ENCODE measurements around the gene EEFSEC. TPM values are rescaled to one million over a fixed set of nuclear protein-coding genes. Genes with fewer than 3 reads are reported as not detected.

Gene EEFSEC
- total and polyA plus RNA-seq, 2 of the 8 experiments (the other 6 are each of a cell fraction or from before 2014, with no cell fraction given), result 13.1 to 19.8 TPM

DNA sequence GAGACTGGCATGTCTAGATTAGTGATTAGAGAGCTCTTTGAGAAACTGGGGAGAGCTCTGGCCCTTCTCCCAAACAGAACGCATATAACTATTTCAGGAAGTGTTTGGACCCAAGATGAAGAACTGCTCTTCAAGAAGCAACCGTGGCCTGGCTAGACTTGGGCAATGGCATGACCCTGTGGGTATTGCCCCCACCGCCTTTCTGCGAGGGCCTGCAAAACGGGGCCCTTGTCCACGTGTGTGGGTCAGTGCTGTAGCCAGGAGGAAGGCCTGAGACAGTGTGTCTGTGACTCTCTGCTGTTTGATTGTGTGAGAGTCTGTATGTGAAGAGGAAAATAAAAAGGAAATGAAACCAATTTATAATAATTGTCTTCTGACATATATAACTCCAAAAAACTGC, 42.5 kb downstream of the EEFSEC start (continued):
- TF ChIP-seq, protein P1, sequence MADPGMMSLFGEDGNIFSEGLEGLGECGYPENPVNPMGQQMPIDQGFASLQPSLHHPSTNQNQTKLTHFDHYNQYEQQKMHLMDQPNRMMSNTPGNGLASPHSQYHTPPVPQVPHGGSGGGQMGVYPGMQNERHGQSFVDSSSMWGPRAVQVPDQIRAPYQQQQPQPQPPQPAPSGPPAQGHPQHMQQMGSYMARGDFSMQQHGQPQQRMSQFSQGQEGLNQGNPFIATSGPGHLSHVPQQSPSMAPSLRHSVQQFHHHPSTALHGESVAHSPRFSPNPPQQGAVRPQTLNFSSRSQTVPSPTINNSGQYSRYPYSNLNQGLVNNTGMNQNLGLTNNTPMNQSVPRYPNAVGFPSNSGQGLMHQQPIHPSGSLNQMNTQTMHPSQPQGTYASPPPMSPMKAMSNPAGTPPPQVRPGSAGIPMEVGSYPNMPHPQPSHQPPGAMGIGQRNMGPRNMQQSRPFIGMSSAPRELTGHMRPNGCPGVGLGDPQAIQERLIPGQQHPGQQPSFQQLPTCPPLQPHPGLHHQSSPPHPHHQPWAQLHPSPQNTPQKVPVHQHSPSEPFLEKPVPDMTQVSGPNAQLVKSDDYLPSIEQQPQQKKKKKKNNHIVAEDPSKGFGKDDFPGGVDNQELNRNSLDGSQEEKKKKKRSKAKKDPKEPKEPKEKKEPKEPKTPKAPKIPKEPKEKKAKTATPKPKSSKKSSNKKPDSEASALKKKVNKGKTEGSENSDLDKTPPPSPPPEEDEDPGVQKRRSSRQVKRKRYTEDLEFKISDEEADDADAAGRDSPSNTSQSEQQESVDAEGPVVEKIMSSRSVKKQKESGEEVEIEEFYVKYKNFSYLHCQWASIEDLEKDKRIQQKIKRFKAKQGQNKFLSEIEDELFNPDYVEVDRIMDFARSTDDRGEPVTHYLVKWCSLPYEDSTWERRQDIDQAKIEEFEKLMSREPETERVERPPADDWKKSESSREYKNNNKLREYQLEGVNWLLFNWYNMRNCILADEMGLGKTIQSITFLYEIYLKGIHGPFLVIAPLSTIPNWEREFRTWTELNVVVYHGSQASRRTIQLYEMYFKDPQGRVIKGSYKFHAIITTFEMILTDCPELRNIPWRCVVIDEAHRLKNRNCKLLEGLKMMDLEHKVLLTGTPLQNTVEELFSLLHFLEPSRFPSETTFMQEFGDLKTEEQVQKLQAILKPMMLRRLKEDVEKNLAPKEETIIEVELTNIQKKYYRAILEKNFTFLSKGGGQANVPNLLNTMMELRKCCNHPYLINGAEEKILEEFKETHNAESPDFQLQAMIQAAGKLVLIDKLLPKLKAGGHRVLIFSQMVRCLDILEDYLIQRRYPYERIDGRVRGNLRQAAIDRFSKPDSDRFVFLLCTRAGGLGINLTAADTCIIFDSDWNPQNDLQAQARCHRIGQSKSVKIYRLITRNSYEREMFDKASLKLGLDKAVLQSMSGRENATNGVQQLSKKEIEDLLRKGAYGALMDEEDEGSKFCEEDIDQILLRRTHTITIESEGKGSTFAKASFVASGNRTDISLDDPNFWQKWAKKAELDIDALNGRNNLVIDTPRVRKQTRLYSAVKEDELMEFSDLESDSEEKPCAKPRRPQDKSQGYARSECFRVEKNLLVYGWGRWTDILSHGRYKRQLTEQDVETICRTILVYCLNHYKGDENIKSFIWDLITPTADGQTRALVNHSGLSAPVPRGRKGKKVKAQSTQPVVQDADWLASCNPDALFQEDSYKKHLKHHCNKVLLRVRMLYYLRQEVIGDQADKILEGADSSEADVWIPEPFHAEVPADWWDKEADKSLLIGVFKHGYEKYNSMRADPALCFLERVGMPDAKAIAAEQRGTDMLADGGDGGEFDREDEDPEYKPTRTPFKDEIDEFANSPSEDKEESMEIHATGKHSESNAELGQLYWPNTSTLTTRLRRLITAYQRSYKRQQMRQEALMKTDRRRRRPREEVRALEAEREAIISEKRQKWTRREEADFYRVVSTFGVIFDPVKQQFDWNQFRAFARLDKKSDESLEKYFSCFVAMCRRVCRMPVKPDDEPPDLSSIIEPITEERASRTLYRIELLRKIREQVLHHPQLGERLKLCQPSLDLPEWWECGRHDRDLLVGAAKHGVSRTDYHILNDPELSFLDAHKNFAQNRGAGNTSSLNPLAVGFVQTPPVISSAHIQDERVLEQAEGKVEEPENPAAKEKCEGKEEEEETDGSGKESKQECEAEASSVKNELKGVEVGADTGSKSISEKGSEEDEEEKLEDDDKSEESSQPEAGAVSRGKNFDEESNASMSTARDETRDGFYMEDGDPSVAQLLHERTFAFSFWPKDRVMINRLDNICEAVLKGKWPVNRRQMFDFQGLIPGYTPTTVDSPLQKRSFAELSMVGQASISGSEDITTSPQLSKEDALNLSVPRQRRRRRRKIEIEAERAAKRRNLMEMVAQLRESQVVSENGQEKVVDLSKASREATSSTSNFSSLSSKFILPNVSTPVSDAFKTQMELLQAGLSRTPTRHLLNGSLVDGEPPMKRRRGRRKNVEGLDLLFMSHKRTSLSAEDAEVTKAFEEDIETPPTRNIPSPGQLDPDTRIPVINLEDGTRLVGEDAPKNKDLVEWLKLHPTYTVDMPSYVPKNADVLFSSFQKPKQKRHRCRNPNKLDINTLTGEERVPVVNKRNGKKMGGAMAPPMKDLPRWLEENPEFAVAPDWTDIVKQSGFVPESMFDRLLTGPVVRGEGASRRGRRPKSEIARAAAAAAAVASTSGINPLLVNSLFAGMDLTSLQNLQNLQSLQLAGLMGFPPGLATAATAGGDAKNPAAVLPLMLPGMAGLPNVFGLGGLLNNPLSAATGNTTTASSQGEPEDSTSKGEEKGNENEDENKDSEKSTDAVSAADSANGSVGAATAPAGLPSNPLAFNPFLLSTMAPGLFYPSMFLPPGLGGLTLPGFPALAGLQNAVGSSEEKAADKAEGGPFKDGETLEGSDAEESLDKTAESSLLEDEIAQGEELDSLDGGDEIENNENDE (IDR thresholded peaks at IDR 0.05; ENCODE audit: insufficient replicate concordance, low read length), result no peak
- TF ChIP-seq RBBP5 (IDR thresholded peaks at IDR 0.05; ENCODE audit: borderline replicate concordance, low read depth, low read length), result no peak
